CD4-positive, alpha-beta T cell (primary cell): ENCODE measurements around the gene AK6. TPM values are rescaled to one million over a fixed set of nuclear protein-coding genes. Genes with fewer than 3 reads are reported as not detected.

Source experiments
- ATAC-seq: fragments of 200-7000 bp; cut with Tn5 transposase; one replicate; pipeline ENCODE4 v1.10.0; 2022; ENCODE audit warnings: mild to moderate bottlenecking; ENCODE audit not compliant: poor library complexity
- CTCF ChIA-PET: fragments of 350-600 bp; sonication (Branson Sonifier 250); formaldehyde crosslinking; loops from one replicate; lab custom pipeline; 2021; ENCODE audit warnings: antibody characterized with exemption, inconsistent platforms; lab: Charles Lee
- POLR2A ChIA-PET: fragments of 350-600 bp; sonication (Branson Sonifier 250); formaldehyde crosslinking; loops from one replicate; lab custom pipeline; 2021; ENCODE audit warnings: antibody characterized with exemption, inconsistent platforms; lab: Charles Lee
- DNase-seq, 14 experiments: peaks; one replicate each; pipeline ENCODE4 v3.0.0-alpha.2; 2013 to 2020; ENCODE audit warnings: mixed read lengths in 2 of 14
- H3K27ac ChIP-seq, 2 donors: one replicate each; pipeline versions ENCODE4 v1.5.1 to v1.7.0; 2013; ENCODE audit warnings: low read length in 2 of 2, low read depth in 1 of 2, mild to moderate bottlenecking in 1 of 2
- H3K27me3 ChIP-seq, 2 experiments: 1 replicate in 1 of 2; 2 replicates in 1 of 2; pipeline versions ENCODE4 v1.6.1 to v1.7.0; 2013; ENCODE audit warnings: low read length in 2 of 2, control low read depth in 1 of 2, mild to moderate bottlenecking in 1 of 2, moderate library complexity in 1 of 2; ENCODE audit not compliant: insufficient read depth in 2 of 2, control insufficient read depth in 1 of 2
- H3K36me3 ChIP-seq: one replicate; pipeline ENCODE4 v1.6.1; 2013; ENCODE audit warnings: low read length, control low read depth; ENCODE audit not compliant: insufficient read depth
- H3K4me1 ChIP-seq: one replicate; pipeline ENCODE4 v1.6.1; 2013; ENCODE audit warnings: low read length, control low read depth; ENCODE audit not compliant: insufficient read depth
- H3K4me3 ChIP-seq: one replicate; pipeline ENCODE4 v1.5.1; 2013; ENCODE audit warnings: mild to moderate bottlenecking, low read length, moderate library complexity
- H3K9me3 ChIP-seq, 2 experiments: 1 replicate in 1 of 2; 2 replicates in 1 of 2; pipeline versions ENCODE4 v1.6.1 to v1.7.0; 2013; ENCODE audit warnings: low read length in 2 of 2, mild to moderate bottlenecking in 2 of 2, control low read depth in 1 of 2, moderate library complexity in 1 of 2; ENCODE audit not compliant: control insufficient read depth in 1 of 2, insufficient read depth in 1 of 2
- H3K27ac Mint-ChIP-seq: one replicate; pipeline ENCODE4 v1.8.0; 2020; ENCODE audit warnings: mixed read lengths
- H3K27me3 Mint-ChIP-seq: one replicate; pipeline ENCODE4 v1.8.0; 2021; ENCODE audit warnings: mixed read lengths
- H3K36me3 Mint-ChIP-seq: one replicate; pipeline ENCODE4 v1.8.0; 2021; ENCODE audit warnings: low read depth, mixed read lengths
- H3K4me1 Mint-ChIP-seq: one replicate; pipeline ENCODE4 v1.8.0; 2021; ENCODE audit warnings: low read depth, mixed read lengths
- H3K4me3 Mint-ChIP-seq: one replicate; pipeline ENCODE4 v1.8.0; 2020; ENCODE audit warnings: mild to moderate bottlenecking, mixed read lengths
- H3K9me3 Mint-ChIP-seq: one replicate; pipeline ENCODE4 v1.8.0; 2020; ENCODE audit warnings: mixed read lengths
- CTCF ChIP-seq: fragments of 200-600 bp; IDR thresholded peaks from one replicate; pipeline ENCODE4 v1.8.0; 2022; ENCODE audit warnings: antibody characterized with exemption, mild to moderate bottlenecking
- intact Hi-C, 2 experiments: fragments of 100-400 bp; cut with DNase I in 1 of 2; cut with micrococcal nuclease in 1 of 2; formaldehyde crosslinking; loops; one replicate each; pipeline versions ENCODE4 v1.15.1 to v1.9.0; 2023 to 2025; cut with DNase I, micrococcal nuclease
- total RNA-seq, 174 experiments: library from RNA in 2 of 174; stranded (reverse) in 2 of 174; gene quantifications; one replicate each; pipeline ENCODE4 v1.2.3 and lab custom pipeline; 2021 to 2026

AK6 gene
- total RNA-seq, 2 experiments from 2014 or later, result 8.2 to 10.6 TPM

GRCh38 chr5:69315972-69316371 is 53.3 kb downstream of the AK6 start:
- Histone ChIP-seq H3K27ac (no peak overlapping the region), H3K36me3 (peaks cover 14% of the 10 kb centered on the region), H3K4me3 (no peak overlapping the region), H3K9me3 (no peaks in the 10 kb centered on the region), H3K27me3 (no peaks in the 10 kb centered on the region), H3K4me1 (no peaks in the 10 kb centered on the region)
- no peaks in the 10 kb centered on the region for H3K9me3 Mint-ChIP-seq
- H3K36me3 Mint-ChIP-seq, result peaks cover 59% of the 10 kb centered on the region
- ChIA-PET POLR2A (no interaction called here), CTCF (interaction anchor here (0.6 kb wide), 1 partner anchor 48 kb away, joined by 4 read pairs; no protein-coding TSS in a partner anchor)
- DNase-seq (no peak), ATAC-seq (no peak)
- intact Hi-C loops, result no loop called here
- H3K27me3 Mint-ChIP-seq, result no peaks in the 10 kb centered on the region
- H3K4me1 Mint-ChIP-seq, result no peaks in the 10 kb centered on the region
- no peak overlapping the region for H3K4me3 Mint-ChIP-seq
- no peak for TF ChIP-seq CTCF
- no peak overlapping the region for H3K27ac Mint-ChIP-seq

- peaks cover 0 to 8% of the 10 kb centered on the region in 2 experiments for H3K9me3 ChIP-seq
- TF ChIP-seq CTCF, result no peak
- Mint-ChIP-seq H3K4me1 (no peaks in the 10 kb centered on the region), H3K9me3 (no peaks in the 10 kb centered on the region), H3K36me3 (peaks cover 66% of the 10 kb centered on the region), H3K4me3 (no peak overlapping the region), H3K27ac (no peak overlapping the region), H3K27me3 (no peaks in the 10 kb centered on the region)
- DNase-seq (no peak), ATAC-seq (no peak)
- CTCF ChIA-PET, result no interaction called here
- POLR2A ChIA-PET, result no interaction called here
- H3K4me3 ChIP-seq, result no peak overlapping the region
- H3K27ac ChIP-seq, result no peak overlapping the region
- intact Hi-C loops, result no loop called here
- H3K4me1 ChIP-seq, result no peaks in the 10 kb centered on the region
- H3K36me3 ChIP-seq, result peaks cover 24% of the 10 kb centered on the region
- no peaks in the 10 kb centered on the region for H3K27me3 ChIP-seq
Observed at GRCh38 chr5:69313428-69313827, 55.9 kb downstream of the AK6 start.

GRCh38 chr5:69312459-69313160 is 56.7 kb downstream of the AK6 start:
- Mint-ChIP-seq H3K4me3 (no peak overlapping the region), H3K36me3 (peaks cover 73% of the 10 kb centered on the region), H3K27me3 (no peaks in the 10 kb centered on the region), H3K27ac (no peak overlapping the region), H3K9me3 (no peaks in the 10 kb centered on the region), H3K4me1 (no peaks in the 10 kb centered on the region)
- ChIA-PET CTCF (no interaction called here), POLR2A (interaction anchor here (0.7 kb wide), 1 partner anchor 214 kb away, joined by 3 read pairs; no protein-coding TSS in a partner anchor)
- Histone ChIP-seq H3K36me3 (peaks cover 24% of the 10 kb centered on the region), H3K27ac (no peak overlapping the region), H3K4me1 (no peaks in the 10 kb centered on the region), H3K4me3 (no peak overlapping the region), H3K9me3 (peaks cover 0 to 8% of the 10 kb centered on the region in 2 experiments), H3K27me3 (no peaks in the 10 kb centered on the region)
- TF ChIP-seq CTCF, result no peak
- no peak for DNase-seq
- ATAC-seq, result no peak
- intact Hi-C loops, result no loop called here
